Karpas-422 (cell line): ENCODE data around the gene SNRPA. TPM values are rescaled to one million over a fixed set of nuclear protein-coding genes. Genes with fewer than 3 reads are reported as not detected.

Experiments
- small RNA-seq: library from RNA; depleted of rRNA; stranded (forward); fragments of <200 nt; gene quantifications from one replicate; pipeline ENCODE3, GENCODE V24; 2014
- total RNA-seq: library from RNA; depleted of rRNA; stranded (reverse); fragments of >200 nt; shearing (Covaris generic); gene quantifications from 2 replicates; pipeline ENCODE4 v1.2.3, GENCODE V29; 2014; ENCODE audit warnings: low replicate concordance; rRNA removed

Gene SNRPA
- total RNA-seq, 1 experiment from 2014 or later = 136 TPM

Small RNA genes lying within 50 kb of the gene (small RNA-seq; reads per million reads assigned to genes)
- gene RNU6-195P = not detected

Other genes starting within 250 kb of the SNRPA start
- 49.7 and 98.2 TPM in 2 replicates for gene SHKBP1, start 174.3 kb upstream of the SNRPA start, total RNA-seq
- gene LTBP4, start 149.8 kb upstream of the SNRPA start, total RNA-seq = 9.6 and 25.9 TPM in 2 replicates
- gene NUMBL, start 60.6 kb upstream of the SNRPA start, total RNA-seq = 26.9 and 33.8 TPM in 2 replicates
- gene COQ8B, start 34.3 kb upstream of the SNRPA start, total RNA-seq = 31.3 and 58.0 TPM in 2 replicates
- gene ITPKC, start 34.1 kb upstream of the SNRPA start, total RNA-seq = 5.9 and 9.2 TPM in 2 replicates
- gene ACTMAP, start 726 bp upstream of the SNRPA start, total RNA-seq = 3.1 and 5.8 TPM in 2 replicates
- gene MIA, start 24.3 kb downstream of the SNRPA start, total RNA-seq = 0.40 TPM in 1 of 2 replicates, not detected in the other
- 12.5 and 32.9 TPM in 2 replicates for gene RAB4B, start 27.0 kb downstream of the SNRPA start, total RNA-seq
- gene EGLN2, start 48.0 kb downstream of the SNRPA start, total RNA-seq = 49.4 and 111 TPM in 2 replicates
- not detected in 2 replicates for gene CYP2A6, start 99.2 kb downstream of the SNRPA start, total RNA-seq
- gene CYP2A7, start 131.0 kb downstream of the SNRPA start, total RNA-seq = not detected in 2 replicates
- gene CYP2B6, start 240.1 kb downstream of the SNRPA start, total RNA-seq = not detected in 2 replicates